Muscle layer of duodenum (tissue), 2 donors: Measurements from ENCODE around the gene IRF2BP1.
A peak's percentile ranks its signal among the peaks of the same experiment; 100 is the strongest.
"Not testable (repeated sequence)": the region's sequence is repeated elsewhere in the genome, so short reads cannot be mapped to it uniquely, and the experiment has no call there.

ENCODE experiments used
- H3K27ac ChIP-seq: one replicate; pipeline ENCODE4 v1.7.0; 2013; ENCODE audit warnings: mild to moderate bottlenecking, low read length
- H3K27me3 ChIP-seq: one replicate; pipeline ENCODE4 v1.7.0; 2013; ENCODE audit warnings: low read depth, mild to moderate bottlenecking, control low read depth, low read length
- H3K36me3 ChIP-seq, 2 donors: one replicate each; pipeline ENCODE4 v1.7.0; 2013; ENCODE audit warnings: low read length in 2 of 2, control low read depth in 1 of 2, mild to moderate bottlenecking in 1 of 2; ENCODE audit not compliant: insufficient read depth in 2 of 2, control insufficient read depth in 1 of 2
- H3K4me1 ChIP-seq, 2 donors: one replicate each; pipeline ENCODE4 v1.7.0; 2013; ENCODE audit warnings: low read length in 2 of 2, mild to moderate bottlenecking in 2 of 2, control low read depth in 1 of 2, moderate library complexity in 1 of 2; ENCODE audit not compliant: insufficient read depth in 2 of 2, control insufficient read depth in 1 of 2
- H3K4me3 ChIP-seq, 2 donors: one replicate each; pipeline ENCODE4 v1.7.0; 2013; ENCODE audit warnings: low read length in 2 of 2, low read depth in 1 of 2, mild to moderate bottlenecking in 1 of 2
- H3K9me3 ChIP-seq, 2 donors: one replicate each; pipeline ENCODE4 v1.7.0; 2013; ENCODE audit warnings: low read length in 2 of 2, control low read depth in 1 of 2, mild to moderate bottlenecking in 1 of 2; ENCODE audit not compliant: control insufficient read depth in 1 of 2
- donor health status: healthy.

IRF2BP1 gene

DNA sequence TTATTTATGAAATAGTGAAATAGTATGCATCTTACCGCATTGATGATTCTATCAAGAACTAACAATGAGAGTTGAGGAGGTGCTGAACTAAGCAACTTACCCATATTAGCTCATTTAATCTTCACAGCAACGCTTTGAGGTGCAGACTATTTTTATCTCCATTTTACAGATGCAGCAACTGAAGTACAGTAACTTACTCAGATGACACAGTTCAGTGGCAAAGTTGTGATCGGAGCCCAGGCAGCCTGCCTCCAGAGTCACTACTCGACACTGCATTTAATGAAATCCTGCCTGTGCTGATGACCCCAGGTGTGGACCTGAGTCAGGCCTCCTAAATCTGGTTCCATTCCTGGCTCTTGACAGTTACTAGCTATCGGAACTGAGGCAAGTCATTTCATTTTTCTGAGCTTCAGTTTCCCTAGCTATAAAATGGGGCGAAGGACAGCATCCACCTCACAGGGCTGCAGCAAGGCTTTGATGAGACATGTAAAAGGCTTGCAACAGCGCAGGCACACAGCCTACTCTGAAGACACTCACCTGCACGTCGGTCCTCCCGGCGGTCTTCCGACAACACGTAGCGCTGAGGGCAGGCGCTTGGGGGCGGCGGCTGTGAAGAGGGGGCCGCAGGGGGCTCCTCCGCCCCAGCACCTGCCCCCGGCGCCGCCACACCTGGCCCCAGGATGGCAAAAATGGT is 14.9 kb upstream of the IRF2BP1 start:
- Histone ChIP-seq H3K36me3 (peaks cover 4 to 18% of the 10 kb centered on the region in 2 donors), H3K9me3 (no peaks in the 10 kb centered on the region), H3K4me3 (peak overlapping the region in 1 of 2 donors; percentile 94), H3K4me1 (peaks cover 0 to 25% of the 10 kb centered on the region in 2 donors), H3K27me3 (no peaks in the 10 kb centered on the region), H3K27ac (no peak overlapping the region)

DNA sequence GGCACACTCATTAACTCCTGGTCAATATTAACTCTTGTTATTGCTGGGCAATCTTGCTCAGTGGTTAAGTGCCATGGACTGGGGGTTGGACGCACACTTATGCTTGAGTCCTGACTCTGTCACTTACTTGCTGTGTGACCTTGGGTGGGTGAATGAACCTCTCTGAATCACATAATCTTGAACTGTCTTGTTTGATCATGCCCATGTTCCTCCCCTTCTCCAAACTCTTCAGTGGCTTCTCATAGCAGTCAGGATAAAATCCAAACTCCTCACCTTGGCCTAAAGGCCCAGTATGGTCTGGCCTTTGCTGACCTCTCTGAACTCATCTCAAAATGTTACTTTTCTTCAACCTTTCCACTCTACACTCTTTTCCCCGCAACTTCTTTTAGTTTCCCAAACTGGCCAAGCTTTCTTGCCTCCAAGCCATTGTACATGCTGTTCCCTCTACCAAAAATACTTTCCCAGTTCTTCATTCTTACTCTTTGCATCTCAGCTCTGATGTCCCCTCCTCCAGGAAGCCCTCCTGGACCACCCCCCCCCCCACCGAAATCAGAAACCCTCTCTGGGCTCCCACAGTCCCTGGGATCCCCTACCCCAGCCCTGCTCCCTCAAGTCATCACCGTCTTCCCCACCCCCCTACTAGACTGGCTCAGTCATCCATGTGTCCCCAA is 14.1 kb upstream of the IRF2BP1 start:
- Histone ChIP-seq H3K36me3 (peaks cover 4 to 25% of the 10 kb centered on the region in 2 donors), H3K27ac (no peak overlapping the region), H3K4me1 (peaks cover 0 to 25% of the 10 kb centered on the region in 2 donors), H3K4me3 (no peak overlapping the region), H3K9me3 (no peaks in the 10 kb centered on the region), H3K27me3 (no peaks in the 10 kb centered on the region)

DNA sequence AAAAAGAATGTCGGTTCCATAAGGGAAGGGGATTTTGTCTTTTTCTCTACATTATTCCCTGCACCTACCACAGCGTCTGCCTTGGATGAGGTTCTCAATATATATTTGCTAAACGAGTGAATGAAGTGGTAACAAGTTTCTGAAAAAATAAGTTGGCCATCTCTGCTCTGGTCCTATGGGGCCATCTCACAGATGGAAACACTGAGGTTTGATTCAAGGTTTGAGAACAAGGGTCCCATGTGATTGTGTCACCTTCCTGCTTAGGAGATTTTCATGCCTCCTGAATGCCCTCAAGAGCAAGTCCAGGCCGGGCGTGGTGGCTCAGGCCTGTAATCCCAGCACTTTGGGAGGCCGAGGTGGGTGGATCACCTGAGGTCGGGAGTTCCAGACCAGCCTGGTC is 13.3 kb upstream of the IRF2BP1 start:
- Histone ChIP-seq H3K27ac (no peak overlapping the region), H3K4me3 (no peak overlapping the region), H3K9me3 (no peaks in the 10 kb centered on the region), H3K36me3 (peaks cover 4 to 28% of the 10 kb centered on the region in 2 donors), H3K4me1 (peaks cover 0 to 25% of the 10 kb centered on the region in 2 donors), H3K27me3 (no peaks in the 10 kb centered on the region)

DNA sequence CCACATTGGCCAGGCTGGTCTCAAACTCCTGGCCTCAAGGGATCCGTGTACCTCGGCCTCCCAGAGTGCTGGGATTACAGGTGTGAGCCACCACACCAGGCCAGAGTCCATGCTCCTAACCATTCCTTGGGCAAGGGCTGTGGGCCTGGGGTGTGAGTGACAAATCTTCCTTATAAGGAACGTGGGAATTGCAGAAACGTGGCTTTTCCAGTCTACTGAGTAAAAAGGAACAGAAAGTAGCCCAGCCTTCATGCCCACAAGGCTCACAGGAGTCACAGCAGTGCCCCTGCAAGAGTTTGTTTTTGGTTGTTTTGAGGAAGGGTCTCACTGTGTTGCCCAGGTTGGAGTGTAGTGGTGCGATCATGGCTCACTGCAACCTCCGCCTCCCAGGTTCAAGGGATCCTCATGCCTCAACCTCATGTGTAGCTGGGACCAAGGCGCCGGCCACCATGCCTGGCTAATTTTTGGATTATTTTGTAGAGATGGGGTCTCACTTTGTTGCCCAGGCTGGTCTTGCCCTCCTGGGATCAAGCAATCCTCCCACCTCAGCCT is 11.4 kb upstream of the IRF2BP1 start:
- Histone ChIP-seq H3K4me1 (peaks cover 0 to 19% of the 10 kb centered on the region in 2 donors), H3K27me3 (no peaks in the 10 kb centered on the region)

DNA sequence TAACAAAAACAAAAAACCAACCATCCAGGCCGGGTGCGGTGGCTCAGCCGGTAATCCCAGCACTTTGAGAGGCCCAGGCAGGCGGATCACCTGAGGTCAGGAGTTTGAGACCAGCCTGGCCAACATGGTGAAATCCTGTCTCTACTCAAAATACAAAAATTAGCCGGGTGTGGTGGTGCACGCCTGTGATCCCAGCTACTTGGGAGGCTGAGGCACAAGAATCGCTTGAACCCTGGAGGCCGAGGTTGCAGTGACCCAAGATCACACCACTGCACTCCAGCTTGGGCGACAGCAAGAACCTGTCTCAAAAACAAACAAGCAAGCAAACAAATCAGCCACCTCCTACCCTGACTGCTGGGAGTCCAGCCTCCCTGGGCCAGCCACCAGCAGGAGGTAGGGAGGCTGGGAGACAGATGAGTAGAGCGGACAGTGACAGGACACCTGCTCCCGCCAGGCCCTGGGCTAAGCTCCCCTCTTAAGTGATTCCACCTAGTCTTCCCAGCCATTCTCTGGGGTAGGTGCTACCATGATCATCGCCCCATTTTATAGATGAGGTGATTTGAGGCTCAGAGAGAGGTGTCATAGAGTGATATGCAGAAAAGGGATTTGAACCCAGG is 10.2 kb upstream of the IRF2BP1 start:
- not testable (repeated sequence) for H3K4me3 ChIP-seq, H3K27me3 ChIP-seq, H3K27ac ChIP-seq, H3K9me3 ChIP-seq
- Histone ChIP-seq H3K4me1 (peaks cover 0 to 11% of the 10 kb centered on the region in 2 donors), H3K36me3 (peaks cover 4 to 28% of the 10 kb centered on the region in 2 donors)

More for the DNA sequence above, 11.4 kb upstream of the IRF2BP1 start:
- no peak overlapping the region for H3K4me3 ChIP-seq
- no peak overlapping the region for H3K27ac ChIP-seq
- peaks cover 4 to 28% of the 10 kb centered on the region in 2 donors for H3K36me3 ChIP-seq
- no peaks in the 10 kb centered on the region for H3K9me3 ChIP-seq

DNA sequence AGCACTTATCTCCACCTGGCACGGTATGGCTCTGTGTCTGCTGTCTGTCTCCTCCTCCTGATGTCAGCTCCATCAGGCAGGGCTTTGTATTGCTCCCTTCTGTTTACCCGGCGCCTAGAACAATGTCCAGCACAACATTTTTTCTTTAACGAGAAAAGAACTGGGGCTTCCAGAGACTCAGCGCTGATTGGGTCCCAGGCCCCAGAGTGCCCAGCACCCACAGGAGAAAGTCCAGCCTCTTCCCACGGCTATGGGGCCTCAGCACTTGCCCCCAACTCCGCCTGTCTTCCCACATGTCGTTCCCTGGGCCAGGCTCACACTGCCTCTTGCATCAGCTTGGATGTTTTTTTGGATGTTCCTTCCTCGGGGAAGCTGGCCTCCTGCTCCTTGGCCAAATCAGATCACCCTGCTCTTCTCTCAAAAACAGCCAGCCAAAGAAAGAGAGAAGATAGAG is 9.6 kb upstream of the IRF2BP1 start:
- Histone ChIP-seq H3K27ac (no peak overlapping the region), H3K4me1 (peaks cover 0 to 5% of the 10 kb centered on the region in 2 donors), H3K9me3 (no peaks in the 10 kb centered on the region), H3K27me3 (no peaks in the 10 kb centered on the region), H3K36me3 (peaks cover 4 to 28% of the 10 kb centered on the region in 2 donors), H3K4me3 (no peak overlapping the region)

DNA sequence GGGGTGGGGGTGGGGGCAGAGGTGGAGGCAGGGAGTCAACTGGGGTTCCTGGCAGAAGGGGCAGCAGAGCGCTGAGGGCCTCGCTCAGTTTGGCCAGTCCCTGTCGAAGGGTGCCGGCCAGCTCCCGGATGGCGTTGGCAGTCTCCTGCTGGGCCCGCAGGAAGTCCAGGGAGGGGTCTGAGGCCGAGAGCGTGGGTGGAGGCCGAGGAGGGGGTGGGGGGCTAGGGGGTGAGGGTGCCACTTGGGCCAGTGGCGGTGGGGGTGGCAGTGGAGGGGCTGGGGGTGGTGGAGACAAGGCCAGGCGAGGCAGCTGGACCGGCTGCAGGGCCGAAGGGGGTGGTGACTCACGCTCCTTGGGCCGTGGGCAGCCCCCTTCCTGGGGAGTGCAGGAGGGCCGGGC is 4.9 kb upstream of the IRF2BP1 start:
- H3K4me3 ChIP-seq, result no peak overlapping the region
- H3K36me3 ChIP-seq, result peaks cover 0 to 15% of the 10 kb centered on the region in 2 donors

DNA sequence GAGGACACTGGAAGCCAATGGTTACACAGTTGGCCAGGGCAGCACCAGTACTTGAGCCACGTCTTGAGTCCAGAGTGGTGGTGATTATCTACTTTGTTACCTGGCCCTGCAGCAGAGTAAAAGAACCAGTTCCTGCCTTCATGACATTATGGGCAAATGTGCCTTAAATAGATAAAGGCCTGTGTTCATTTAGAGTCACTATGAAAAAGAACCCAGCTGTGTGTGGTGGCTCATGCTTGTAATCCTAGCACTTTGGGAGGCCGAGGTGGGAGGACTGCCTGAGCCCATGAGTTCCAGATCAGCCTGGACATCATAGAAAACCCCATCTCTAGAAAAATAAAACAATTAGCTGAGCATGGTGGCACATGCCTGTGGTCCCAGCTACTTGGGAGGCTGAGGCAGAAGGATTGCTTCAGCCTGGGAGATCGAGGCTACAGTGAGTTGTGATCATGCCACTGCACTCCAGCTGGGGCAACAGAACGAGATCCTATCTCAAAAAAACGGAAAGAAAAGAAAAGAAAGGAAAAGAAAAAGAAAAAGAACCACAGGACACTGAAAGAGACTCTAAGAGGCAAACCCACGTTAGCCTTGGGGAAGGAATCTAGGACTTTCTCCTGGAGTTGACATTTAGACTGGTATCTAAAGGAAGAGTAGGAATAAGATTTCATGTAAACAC is 3.4 kb upstream of the IRF2BP1 start:
- Histone ChIP-seq H3K27ac (no peak overlapping the region), H3K4me1 (peaks cover 0 to 14% of the 10 kb centered on the region in 2 donors), H3K36me3 (peaks cover 0 to 5% of the 10 kb centered on the region in 2 donors), H3K27me3 (no peaks in the 10 kb centered on the region), H3K9me3 (no peaks in the 10 kb centered on the region), H3K4me3 (no peak overlapping the region)

More for the DNA sequence above, 4.9 kb upstream of the IRF2BP1 start:
- no peak overlapping the region for H3K27ac ChIP-seq
- H3K4me1 ChIP-seq, result peaks cover 0 to 3% of the 10 kb centered on the region in 2 donors
- H3K27me3 ChIP-seq, result no peaks in the 10 kb centered on the region
- no peaks in the 10 kb centered on the region for H3K9me3 ChIP-seq

DNA sequence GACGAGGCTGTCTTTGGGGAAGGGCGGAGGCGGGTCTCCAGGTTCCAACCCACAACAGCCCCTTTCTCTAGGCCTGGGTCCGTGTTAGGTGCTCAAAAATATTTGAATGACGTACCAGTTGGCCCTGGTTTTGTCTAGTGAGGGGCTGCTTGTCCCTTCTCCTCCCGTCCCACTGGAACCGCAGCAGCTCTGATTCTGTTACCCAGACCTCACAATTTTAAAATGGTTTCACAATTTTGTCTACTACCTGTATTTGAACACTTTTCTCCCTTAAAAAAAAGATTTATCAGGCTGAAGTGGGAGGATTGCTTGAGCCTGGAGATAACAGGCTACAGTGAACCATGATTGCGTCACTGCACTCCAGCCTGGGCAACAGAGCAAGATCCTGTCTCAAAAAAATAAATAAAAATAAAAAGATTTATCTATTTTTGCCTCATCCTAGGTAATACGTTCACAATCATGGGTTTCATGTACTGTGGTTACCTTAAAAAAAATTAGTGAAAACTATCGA is 1.3 kb upstream of the IRF2BP1 start:
- Histone ChIP-seq H3K4me3 (peak overlapping the region; percentile 73 to 83), H3K27me3 (no peaks in the 10 kb centered on the region), H3K9me3 (no peaks in the 10 kb centered on the region), H3K36me3 (peaks cover 0 to 5% of the 10 kb centered on the region in 2 donors), H3K4me1 (peaks cover 3 to 34% of the 10 kb centered on the region in 2 donors), H3K27ac (peak overlapping the region; percentile 94)

DNA sequence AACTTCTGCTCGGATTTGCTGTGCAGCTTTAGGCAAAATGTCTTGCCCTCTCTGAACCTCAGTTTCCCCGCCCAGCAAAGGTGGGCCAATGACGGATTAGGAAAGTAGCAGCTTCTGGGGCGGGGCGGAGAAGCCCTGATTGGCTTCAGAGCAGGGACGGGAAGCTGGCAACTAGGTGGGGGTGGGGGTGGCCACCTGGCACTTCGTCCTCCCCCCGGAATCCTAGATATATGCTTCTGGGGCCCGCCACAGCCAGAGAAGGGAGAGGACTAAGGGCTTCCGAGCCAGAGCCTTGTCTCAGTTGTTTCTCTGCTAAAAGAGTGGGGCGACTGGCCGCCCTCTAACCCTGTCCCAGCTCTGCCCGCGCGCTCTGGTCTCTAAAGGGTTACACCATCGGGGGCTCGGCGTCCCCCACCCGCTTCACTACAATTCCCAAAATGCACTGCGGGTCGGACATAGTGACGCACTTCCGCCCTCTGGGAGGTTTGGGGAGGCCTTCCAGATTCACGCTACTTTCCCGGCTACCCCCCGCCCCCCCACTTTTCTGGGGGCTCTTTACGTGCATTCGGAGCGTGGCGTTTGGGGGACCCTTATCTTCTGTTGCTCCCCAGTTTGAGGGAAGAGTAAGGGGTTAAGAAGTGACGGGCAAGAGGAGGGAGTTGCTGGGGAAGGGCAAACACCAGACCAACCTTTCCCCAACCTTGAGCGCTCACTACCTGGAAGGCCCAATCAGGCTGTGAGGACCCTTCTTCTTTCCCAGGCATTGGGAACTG is 672 bp upstream of the IRF2BP1 start:
- no peaks in the 10 kb centered on the region for H3K9me3 ChIP-seq
- H3K27me3 ChIP-seq, result no peaks in the 10 kb centered on the region
- H3K4me1 ChIP-seq, result peaks cover 3 to 38% of the 10 kb centered on the region in 2 donors
- H3K27ac ChIP-seq, result peak overlapping the region; percentile 94
- H3K36me3 ChIP-seq, result peaks cover 0 to 5% of the 10 kb centered on the region in 2 donors
- peak overlapping the region; percentile 73 to 83 for H3K4me3 ChIP-seq
